K562 (cell line): ENCODE results near the gene NR1H3. TPM values are rescaled to one million over a fixed set of nuclear protein-coding genes. Genes with fewer than 3 reads are reported as not detected.

Experiments used
- BRCA1 ChIP-seq, 2 experiments: fragments of 450-650 bp in 1 of 2; sonication (generic) in 1 of 2; formaldehyde crosslinking in 1 of 2; IDR thresholded peaks; 2 replicates each; pipeline versions ENCODE4 v1.5.0 to v1.6.1; 2017 to 2020; ENCODE audit warnings: mild to moderate bottlenecking in 1 of 2, missing genetic modification reagents in 1 of 2
- CEBPB ChIP-seq: fragments of 450-650 bp; IDR thresholded peaks from 2 replicates; pipeline ENCODE4 v1.6.1; 2016; ENCODE audit warnings: missing genetic modification characterization, missing compliant biosample characterization
- DIDO1 ChIP-seq: fragments of 450-650 bp; IDR thresholded peaks from 2 replicates; pipeline ENCODE4 v1.6.1; 2016; ENCODE audit warnings: low read depth, missing biosample characterization, missing genetic modification characterization
- EWSR1 ChIP-seq: fragments of 450-650 bp; IDR thresholded peaks from 2 replicates; pipeline ENCODE4 v1.6.1; 2018; ENCODE audit warnings: borderline replicate concordance, mild to moderate bottlenecking, low read depth, moderate library complexity; ENCODE audit not compliant: partially characterized antibody
- GABPA ChIP-seq: fragments of 200-800 bp; sonication (Bioruptor generic); conservative IDR thresholded peaks from 2 replicates; pipeline ENCODE4 v1.6.1; 2016; ENCODE audit warnings: low read depth, missing genetic modification characterization, missing compliant biosample characterization
- GATAD2A ChIP-seq: fragments of 450-650 bp; IDR thresholded peaks from 2 replicates; pipeline ENCODE4 v1.6.1; 2017
- IFI16 ChIP-seq: fragments of 250-450 bp; sonication (Bioruptor Pico); IDR thresholded peaks from 2 replicates; pipeline ENCODE4 v2.1.2; 2022; ENCODE audit warnings: mild to moderate bottlenecking, inconsistent platforms
- RAD21 ChIP-seq, 2 experiments: fragments of 250-450 bp in 1 of 2; fragments of 450-650 bp in 1 of 2; sonication (Bioruptor Pico) in 1 of 2; formaldehyde crosslinking in 1 of 2; IDR thresholded peaks in 1 of 2; conservative IDR thresholded peaks in 1 of 2; 2 replicates each; pipeline versions ENCODE4 v1.4.0 to v1.8.0; 2020 to 2022; ENCODE audit warnings: mild to moderate bottlenecking in 2 of 2, moderate library complexity in 1 of 2
- RBBP5 ChIP-seq: fragments of 200-600 bp; sonication (generic); IDR thresholded peaks from 2 replicates; pipeline ENCODE4 v1.6.1; 2012; ENCODE audit warnings: borderline replicate concordance, mild to moderate bottlenecking, low read length, control low read depth, inconsistent platforms; ENCODE audit not compliant: insufficient read depth, poor library complexity, severe bottlenecking
- RBFOX2 ChIP-seq: fragments of 200-400 bp; formaldehyde crosslinking; IDR thresholded peaks from 2 replicates; pipeline ENCODE4 v1.6.1; 2017; ENCODE audit warnings: low read depth, mild to moderate bottlenecking, low read length, moderate library complexity
- RFX1 ChIP-seq: fragments of 450-650 bp; IDR thresholded peaks from 2 replicates; pipeline ENCODE4 v1.6.1; 2016; ENCODE audit warnings: mild to moderate bottlenecking, moderate library complexity
- SMARCB1 ChIP-seq: IDR thresholded peaks from 2 replicates; pipeline ENCODE4 v1.6.1; 2011; ENCODE audit warnings: improper control_type of control experiment, low read depth; ENCODE audit not compliant: insufficient read length
- SRSF1 ChIP-seq: fragments of 200-400 bp; formaldehyde crosslinking; IDR thresholded peaks from 2 replicates; pipeline ENCODE4 v1.6.1; 2017; ENCODE audit warnings: mild to moderate bottlenecking, low read depth, low read length, moderate library complexity
- ZC3H4 ChIP-seq: sonication (generic); formaldehyde crosslinking; IDR thresholded peaks from 2 replicates; pipeline ENCODE4 v1.9.0; 2021; ENCODE audit warnings: missing genetic modification reagents, borderline replicate concordance
- polyA plus RNA-seq, 8 experiments: library from polyadenylated mRNA; depleted of rRNA in 4 of 8; stranded (reverse) in 5 of 8; unstranded in 3 of 8; fragments of >200 nt; fragmentation: Nextera tagmentation in 2 of 8; fragmentation: Illumina TruSeq in 1 of 8; extraction: Ambion mirVana in 2 of 8; extraction: Trizol in 1 of 8; gene quantifications; 2 replicates each; pipeline versions ENCODE4 v1.2.1 to v1.2.3, GENCODE V29; 2011 to 2014; ENCODE audit warnings: inconsistent platforms in 1 of 8, missing spikeins in 1 of 8
- total RNA-seq, 7 experiments: library from RNA; depleted of rRNA in 6 of 7; stranded (reverse); fragments of >200 nt in 6 of 7; fragmentation: Illumina TruSeq in 2 of 7; extraction: Trizol in 2 of 7; gene quantifications; 2 replicates each; pipeline versions ENCODE4 v1.2.1 to v1.2.3, GENCODE V29; 2011 to 2021; ENCODE audit warnings: low replicate concordance in 1 of 7
- TF ChIP-seq, protein P1 (sequence below): sonication (generic); formaldehyde crosslinking; IDR thresholded peaks from 2 replicates; pipeline ENCODE4 v1.8.1; 2023; ENCODE audit warnings: mild to moderate bottlenecking, missing genetic modification reagents
- TF ChIP-seq, protein P2 (sequence below): fragments of 450-650 bp; formaldehyde crosslinking; IDR thresholded peaks from 2 replicates; pipeline ENCODE4 v1.4.0; 2020; ENCODE audit warnings: mild to moderate bottlenecking, moderate library complexity
- TF ChIP-seq, protein P3 (sequence below): sonication (generic); formaldehyde crosslinking; IDR thresholded peaks from 2 replicates; pipeline ENCODE4 v1.8.0; 2022; ENCODE audit warnings: missing genetic modification reagents, mild to moderate bottlenecking, moderate library complexity, borderline replicate concordance
- TF ChIP-seq, protein P4 (sequence below): fragments of 250-450 bp; sonication (Bioruptor Pico); IDR thresholded peaks from 2 replicates; pipeline ENCODE4 v1.8.0; 2022; ENCODE audit warnings: moderate library complexity, mild to moderate bottlenecking, inconsistent platforms

The NR1H3 gene
- total and polyA plus RNA-seq, 9 of the 15 experiments (the other 6 are each of a cell fraction or from before 2014, with no cell fraction given) = 8.2 to 26.0 (median 11.9) TPM

DNA sequence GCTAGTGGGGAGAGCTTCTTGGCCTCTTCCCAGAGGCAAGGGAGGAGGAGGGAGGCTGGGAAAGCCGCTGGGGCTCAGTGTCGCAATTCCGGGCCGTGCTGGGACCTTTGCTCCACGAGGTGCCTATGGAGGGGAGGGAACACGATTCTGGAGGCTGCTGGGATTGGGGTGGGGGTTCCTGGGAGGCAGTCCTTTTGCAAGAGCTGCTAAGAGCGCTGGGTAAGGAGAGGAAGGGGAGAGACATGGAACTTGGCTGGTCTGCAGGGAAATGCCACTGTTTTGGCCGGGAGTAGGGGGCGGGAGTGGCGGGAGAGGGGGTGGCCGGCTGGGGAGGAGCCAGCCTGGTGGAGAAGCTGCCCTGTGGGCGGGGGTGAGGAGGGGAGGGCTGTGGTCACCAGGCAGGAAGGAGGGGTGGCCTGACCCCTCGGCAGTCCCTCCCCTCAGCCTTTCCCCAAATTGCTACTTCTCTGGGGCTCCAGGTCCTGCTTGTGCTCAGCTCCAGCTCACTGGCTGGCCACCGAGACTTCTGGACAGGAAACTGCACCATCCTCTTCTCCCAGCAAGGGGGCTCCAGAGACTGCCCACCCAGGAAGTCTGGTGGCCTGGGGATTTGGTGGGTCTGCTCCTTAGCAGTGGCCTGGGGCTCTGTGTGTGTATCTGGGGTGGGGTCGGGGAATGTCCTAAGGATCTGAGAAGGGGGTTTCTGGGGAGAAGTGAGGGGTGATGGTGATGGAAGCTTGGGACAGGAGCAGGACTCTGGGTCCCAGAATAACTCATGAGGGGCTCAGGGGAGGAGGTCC, at the start of gene NR1H3 (continued):
- TF ChIP-seq RAD21 (CRISPR knock-in tag; conservative IDR thresholded peaks at IDR 0.05 in 1 of 2, IDR thresholded peaks at IDR 0.05 in 1 of 2) = peak; percentile 83 to 84
- TF ChIP-seq GABPA (tag) = 0 out of 2 replicates have a peak, but pooled peaks have one; percentile 22
- no peak for TF ChIP-seq IFI16 (CRISPR knock-in tag)
- TF ChIP-seq SRSF1 = no peak
- TF ChIP-seq EWSR1 = no peak
- no peak for TF ChIP-seq RFX1
- TF ChIP-seq, protein P1, sequence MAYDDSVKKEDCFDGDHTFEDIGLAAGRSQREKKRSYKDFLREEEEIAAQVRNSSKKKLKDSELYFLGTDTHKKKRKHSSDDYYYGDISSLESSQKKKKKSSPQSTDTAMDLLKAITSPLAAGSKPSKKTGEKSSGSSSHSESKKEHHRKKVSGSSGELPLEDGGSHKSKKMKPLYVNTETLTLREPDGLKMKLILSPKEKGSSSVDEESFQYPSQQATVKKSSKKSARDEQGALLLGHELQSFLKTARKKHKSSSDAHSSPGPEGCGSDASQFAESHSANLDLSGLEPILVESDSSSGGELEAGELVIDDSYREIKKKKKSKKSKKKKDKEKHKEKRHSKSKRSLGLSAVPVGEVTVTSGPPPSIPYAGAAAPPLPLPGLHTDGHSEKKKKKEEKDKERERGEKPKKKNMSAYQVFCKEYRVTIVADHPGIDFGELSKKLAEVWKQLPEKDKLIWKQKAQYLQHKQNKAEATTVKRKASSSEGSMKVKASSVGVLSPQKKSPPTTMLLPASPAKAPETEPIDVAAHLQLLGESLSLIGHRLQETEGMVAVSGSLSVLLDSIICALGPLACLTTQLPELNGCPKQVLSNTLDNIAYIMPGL (CRISPR knock-in tag) = no peak
- TF ChIP-seq, protein P2, sequence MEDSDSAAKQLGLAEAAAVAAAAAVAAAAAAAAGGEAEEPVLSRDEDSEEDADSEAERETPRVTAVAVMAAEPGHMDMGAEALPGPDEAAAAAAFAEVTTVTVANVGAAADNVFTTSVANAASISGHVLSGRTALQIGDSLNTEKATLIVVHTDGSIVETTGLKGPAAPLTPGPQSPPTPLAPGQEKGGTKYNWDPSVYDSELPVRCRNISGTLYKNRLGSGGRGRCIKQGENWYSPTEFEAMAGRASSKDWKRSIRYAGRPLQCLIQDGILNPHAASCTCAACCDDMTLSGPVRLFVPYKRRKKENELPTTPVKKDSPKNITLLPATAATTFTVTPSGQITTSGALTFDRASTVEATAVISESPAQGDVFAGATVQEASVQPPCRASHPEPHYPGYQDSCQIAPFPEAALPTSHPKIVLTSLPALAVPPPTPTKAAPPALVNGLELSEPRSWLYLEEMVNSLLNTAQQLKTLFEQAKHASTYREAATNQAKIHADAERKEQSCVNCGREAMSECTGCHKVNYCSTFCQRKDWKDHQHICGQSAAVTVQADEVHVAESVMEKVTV (CRISPR knock-in tag) = peak; percentile 42
- TF ChIP-seq, protein P3, sequence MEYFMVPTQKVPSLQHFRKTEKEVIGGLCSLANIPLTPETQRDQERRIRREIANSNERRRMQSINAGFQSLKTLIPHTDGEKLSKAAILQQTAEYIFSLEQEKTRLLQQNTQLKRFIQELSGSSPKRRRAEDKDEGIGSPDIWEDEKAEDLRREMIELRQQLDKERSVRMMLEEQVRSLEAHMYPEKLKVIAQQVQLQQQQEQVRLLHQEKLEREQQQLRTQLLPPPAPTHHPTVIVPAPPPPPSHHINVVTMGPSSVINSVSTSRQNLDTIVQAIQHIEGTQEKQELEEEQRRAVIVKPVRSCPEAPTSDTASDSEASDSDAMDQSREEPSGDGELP (CRISPR knock-in tag) = peak; percentile 23; the same call in 1 of the 2 replicates
- TF ChIP-seq, protein P4, sequence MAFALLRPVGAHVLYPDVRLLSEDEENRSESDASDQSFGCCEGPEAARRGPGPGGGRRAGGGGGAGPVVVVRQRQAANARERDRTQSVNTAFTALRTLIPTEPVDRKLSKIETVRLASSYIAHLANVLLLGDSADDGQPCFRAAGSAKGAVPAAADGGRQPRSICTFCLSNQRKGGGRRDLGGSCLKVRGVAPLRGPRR (CRISPR knock-in tag) = no peak
- TF ChIP-seq RBFOX2 = peak; percentile 37; the same call in 1 of the 2 replicates
- TF ChIP-seq SMARCB1 = no peak
- TF ChIP-seq GATAD2A = no peak
- TF ChIP-seq CEBPB (tag) = peak; percentile 95
- no peak for TF ChIP-seq BRCA1 (IDR thresholded peaks at IDR 0.05)
- TF ChIP-seq BRCA1 (CRISPR knock-in tag; IDR thresholded peaks at IDR 0.05) = no peak
- no peak for TF ChIP-seq ZC3H4 (CRISPR knock-in tag)
- no peak for TF ChIP-seq RBBP5
- no peak for TF ChIP-seq DIDO1 (tag)
